IPS-20b (cell line): ENCODE measurements around the gene SLC8A3.

ENCODE experiments used
- H3K27ac ChIP-seq: one replicate; pipeline ENCODE4 v1.5.1; 2013; ENCODE audit warnings: low read length
- H3K27me3 ChIP-seq: 2 replicates; pipeline ENCODE4 v1.6.1; 2013; ENCODE audit warnings: mild to moderate bottlenecking, low read length, inconsistent platforms; ENCODE audit not compliant: insufficient read depth
- H3K36me3 ChIP-seq: 2 replicates; pipeline ENCODE4 v1.6.1; 2013; ENCODE audit warnings: low read depth, mild to moderate bottlenecking, inconsistent platforms, low read length, moderate library complexity; ENCODE audit not compliant: insufficient read depth
- H3K4me1 ChIP-seq: 2 replicates; pipeline ENCODE4 v1.6.1; 2013; ENCODE audit warnings: mild to moderate bottlenecking, control low read depth, inconsistent platforms, low read length, moderate library complexity; ENCODE audit not compliant: insufficient read depth
- H3K4me3 ChIP-seq: 2 replicates; pipeline ENCODE4 v1.5.1; 2013; ENCODE audit warnings: mild to moderate bottlenecking, low read length, inconsistent platforms
- H3K9ac ChIP-seq: 2 replicates; pipeline ENCODE4 v1.6.1; 2013; ENCODE audit warnings: low read depth, mild to moderate bottlenecking, inconsistent platforms, low read length, moderate library complexity
- H3K9me3 ChIP-seq: 2 replicates; pipeline ENCODE4 v1.6.1; 2013; ENCODE audit warnings: mild to moderate bottlenecking, low read depth, low read length, inconsistent platforms; ENCODE audit not compliant: insufficient read depth

Gene SLC8A3

DNA sequence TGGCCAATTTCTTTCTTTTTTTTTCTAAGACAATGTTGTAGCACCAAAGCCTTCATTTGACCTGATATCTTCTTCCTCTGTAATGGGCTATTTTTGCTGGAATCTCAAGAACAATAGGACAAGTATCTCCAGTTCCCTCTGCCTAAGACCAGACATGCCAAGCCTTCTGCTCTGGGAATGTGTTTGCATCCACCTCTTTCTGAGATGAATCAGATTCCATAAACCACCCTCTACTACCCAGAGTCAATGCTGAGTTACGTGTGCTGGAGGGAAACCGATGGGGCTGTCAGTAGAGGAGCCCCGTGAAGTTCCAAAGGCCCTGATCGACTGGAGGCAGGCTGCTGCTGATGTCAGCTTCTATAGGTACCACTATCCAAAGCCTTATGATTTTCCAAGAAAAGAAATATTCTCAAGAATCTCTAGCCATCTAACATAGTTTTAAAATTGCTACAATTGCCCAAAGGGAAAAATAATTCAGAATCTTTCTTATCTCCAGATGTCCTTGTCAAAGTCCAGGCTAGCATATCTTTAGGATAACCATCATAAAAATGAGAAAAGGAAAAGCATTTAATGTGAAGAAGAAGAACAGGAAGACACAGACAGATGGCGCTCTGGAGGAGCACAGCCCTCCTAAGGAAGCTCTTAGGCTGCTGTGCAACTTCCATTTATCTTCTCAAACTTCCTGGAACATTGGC is 101.9 kb downstream of the SLC8A3 start:
- no peaks in the 10 kb centered on the region for H3K27me3 ChIP-seq
- no peaks in the 10 kb centered on the region for H3K36me3 ChIP-seq
- H3K4me1 ChIP-seq, result no peaks in the 10 kb centered on the region
- no peak overlapping the region for H3K27ac ChIP-seq
- H3K4me3 ChIP-seq, result no peak overlapping the region
- no peaks in the 10 kb centered on the region for H3K9me3 ChIP-seq
- no peak overlapping the region for H3K9ac ChIP-seq

DNA sequence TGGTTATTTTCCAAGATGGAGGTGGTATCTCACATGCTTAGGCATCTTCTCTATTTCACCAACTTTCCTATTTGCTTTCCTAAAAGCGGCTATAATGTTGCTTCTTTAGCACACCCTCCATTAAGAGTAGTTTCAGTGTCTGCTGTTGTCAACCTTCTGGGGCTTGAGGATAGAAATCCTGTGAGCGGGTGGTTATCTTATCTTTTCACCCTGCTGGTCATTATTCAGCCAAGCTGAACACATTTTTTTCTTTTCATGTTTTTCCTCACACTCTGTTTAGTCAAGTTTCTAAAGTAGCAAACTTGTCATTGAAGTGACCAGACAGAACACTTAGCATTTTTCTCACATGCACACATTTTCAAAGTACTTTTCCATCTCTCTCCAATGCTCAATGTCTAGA is 104.5 kb downstream of the SLC8A3 start:
- H3K4me1 ChIP-seq, result no peaks in the 10 kb centered on the region
- H3K4me3 ChIP-seq, result no peak overlapping the region
- no peaks in the 10 kb centered on the region for H3K9me3 ChIP-seq
- H3K36me3 ChIP-seq, result no peaks in the 10 kb centered on the region
- no peak overlapping the region for H3K27ac ChIP-seq
- no peaks in the 10 kb centered on the region for H3K27me3 ChIP-seq
- no peak overlapping the region for H3K9ac ChIP-seq

DNA sequence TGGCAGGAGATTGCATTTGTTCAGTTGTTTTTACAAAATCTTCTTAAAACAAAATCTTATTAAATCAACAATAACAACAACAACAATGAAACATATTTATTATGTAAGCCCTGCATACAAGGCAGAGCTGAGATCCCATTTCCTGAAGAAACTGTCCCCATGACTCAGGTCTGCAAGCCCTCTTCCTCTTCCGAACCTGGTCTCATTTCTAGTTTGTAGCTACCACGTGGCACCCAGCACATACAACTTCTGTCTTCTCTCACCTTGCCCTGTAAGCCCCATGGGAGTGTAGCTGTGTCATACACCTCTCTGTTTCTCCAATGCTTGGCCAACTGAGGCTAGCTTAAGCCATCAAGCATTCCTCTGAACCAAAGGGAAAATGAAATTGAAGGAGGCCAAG is 106.4 kb downstream of the SLC8A3 start:
- Histone ChIP-seq H3K9ac (no peak overlapping the region), H3K4me1 (no peaks in the 10 kb centered on the region), H3K27ac (no peak overlapping the region), H3K36me3 (no peaks in the 10 kb centered on the region), H3K27me3 (no peaks in the 10 kb centered on the region), H3K4me3 (no peak overlapping the region), H3K9me3 (no peaks in the 10 kb centered on the region)

DNA sequence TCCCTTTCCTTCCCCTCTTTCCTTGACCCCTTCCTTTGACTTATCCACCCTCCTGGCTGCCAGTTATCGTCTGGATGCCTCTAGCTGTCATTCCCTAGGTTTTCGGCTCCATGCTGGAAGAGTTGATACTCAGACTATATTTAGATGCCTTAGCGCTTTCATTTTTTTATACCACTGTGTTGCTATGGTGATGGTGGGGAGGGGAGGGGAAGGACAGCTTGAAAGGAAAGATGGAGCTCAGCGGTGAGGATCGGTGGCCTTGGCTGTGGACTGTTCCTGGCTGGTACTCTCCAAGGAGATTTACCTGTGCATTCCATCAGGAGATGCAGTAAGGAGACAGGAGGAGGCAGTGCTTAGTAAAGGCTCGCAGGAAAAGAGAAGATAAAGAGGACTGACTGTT is 108.7 kb downstream of the SLC8A3 start:
- no peaks in the 10 kb centered on the region for H3K27me3 ChIP-seq
- H3K4me3 ChIP-seq, result no peak overlapping the region
- no peak overlapping the region for H3K9ac ChIP-seq
- no peaks in the 10 kb centered on the region for H3K4me1 ChIP-seq
- H3K9me3 ChIP-seq, result no peaks in the 10 kb centered on the region
- no peaks in the 10 kb centered on the region for H3K36me3 ChIP-seq
- H3K27ac ChIP-seq, result no peak overlapping the region

DNA sequence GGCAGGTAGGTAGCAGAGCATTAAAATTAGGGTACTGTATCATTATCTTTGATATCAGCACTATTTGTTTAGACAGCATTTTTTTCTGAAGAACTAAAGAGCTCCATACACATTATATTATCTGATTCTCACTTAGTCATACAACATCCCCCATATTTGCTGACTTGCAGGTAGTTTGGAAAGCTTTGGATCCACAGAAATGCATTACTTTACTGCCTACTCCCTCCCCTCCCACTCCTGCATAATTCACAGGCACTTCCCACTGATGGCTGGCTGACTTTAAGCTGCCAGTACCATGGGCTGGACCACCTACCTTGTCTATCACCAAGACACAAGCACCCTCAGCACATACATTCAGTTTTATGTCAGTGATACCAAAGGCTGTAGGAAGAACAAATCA is 110.4 kb downstream of the SLC8A3 start:
- Histone ChIP-seq H3K27me3 (no peaks in the 10 kb centered on the region), H3K4me1 (no peaks in the 10 kb centered on the region), H3K27ac (no peak overlapping the region), H3K4me3 (no peak overlapping the region), H3K9me3 (no peaks in the 10 kb centered on the region), H3K9ac (no peak overlapping the region), H3K36me3 (no peaks in the 10 kb centered on the region)

DNA sequence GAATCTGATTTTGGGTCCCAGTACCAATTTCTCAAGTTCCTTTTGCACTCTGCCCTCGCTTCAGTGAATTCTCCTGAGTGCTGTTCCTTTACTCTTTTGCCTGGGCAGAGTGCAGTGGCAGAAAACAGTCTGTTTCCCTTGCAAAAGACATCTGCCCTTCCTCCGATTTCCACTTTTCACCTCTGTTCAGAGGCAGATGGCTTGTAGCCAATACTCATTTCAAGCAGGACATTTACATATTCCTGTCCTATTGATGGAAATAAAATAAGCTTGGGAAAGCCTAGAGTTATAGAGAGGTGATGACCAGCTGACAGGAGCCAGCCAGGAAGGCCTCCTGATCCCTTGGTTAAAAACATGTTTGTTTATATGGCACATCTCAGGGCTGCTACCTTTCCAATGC is 111.0 kb downstream of the SLC8A3 start:
- Histone ChIP-seq H3K27ac (no peak overlapping the region), H3K4me1 (no peaks in the 10 kb centered on the region), H3K4me3 (no peak overlapping the region), H3K9me3 (no peaks in the 10 kb centered on the region), H3K9ac (no peak overlapping the region), H3K27me3 (no peaks in the 10 kb centered on the region), H3K36me3 (no peaks in the 10 kb centered on the region)

DNA sequence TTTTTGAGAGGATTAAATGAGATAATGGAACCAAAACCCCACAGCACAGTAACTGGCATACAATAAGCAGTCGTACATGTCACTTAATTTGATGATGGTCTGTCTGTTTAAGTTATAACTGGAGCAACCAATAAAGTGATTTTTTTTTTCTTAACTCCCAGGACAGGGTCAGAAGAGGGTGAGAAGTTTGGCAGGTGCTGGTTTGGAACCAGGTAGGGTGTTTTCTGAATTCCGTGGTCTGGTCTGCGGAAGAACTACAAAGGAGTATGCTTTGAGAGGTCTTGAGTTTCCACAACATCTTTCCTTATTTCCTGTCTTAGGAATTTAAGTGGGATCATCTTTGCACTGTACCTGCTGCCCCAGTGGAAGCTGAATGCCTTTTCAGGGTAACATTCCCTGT is 111.7 kb downstream of the SLC8A3 start:
- no peaks in the 10 kb centered on the region for H3K27me3 ChIP-seq
- no peak overlapping the region for H3K9ac ChIP-seq
- H3K4me3 ChIP-seq, result no peak overlapping the region
- no peaks in the 10 kb centered on the region for H3K9me3 ChIP-seq
- H3K4me1 ChIP-seq, result no peaks in the 10 kb centered on the region
- H3K36me3 ChIP-seq, result no peaks in the 10 kb centered on the region
- H3K27ac ChIP-seq, result no peak overlapping the region

DNA sequence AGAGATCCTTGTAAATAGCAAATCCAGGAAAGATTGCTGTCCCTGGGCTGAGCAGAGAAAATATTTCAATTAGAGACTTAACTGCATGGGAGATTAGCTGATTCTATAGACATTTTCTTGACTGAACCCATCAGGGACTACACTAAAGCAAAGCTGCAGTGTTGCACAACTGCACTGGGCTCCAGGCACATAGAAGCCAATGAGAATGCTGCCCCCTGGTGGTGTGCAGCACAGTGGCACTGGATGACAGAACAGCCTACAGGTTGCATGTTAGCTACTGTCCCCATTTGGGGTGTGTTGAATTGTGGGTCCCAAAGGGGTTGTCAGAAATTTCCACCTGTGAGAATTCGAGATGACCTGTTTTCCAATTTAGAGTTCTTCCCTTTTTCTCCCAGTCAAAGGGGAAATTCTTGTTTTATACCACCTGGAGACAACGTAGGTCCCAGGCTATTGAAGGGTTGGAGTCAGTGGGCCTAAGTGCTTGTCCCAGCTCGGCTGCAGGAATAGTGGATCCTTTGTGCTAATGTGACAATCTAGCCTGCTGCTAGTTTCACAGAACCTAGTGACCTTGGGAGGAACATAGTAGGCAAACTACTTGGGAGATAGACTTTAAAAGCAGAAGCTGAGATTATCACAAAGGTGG is 114.7 kb downstream of the SLC8A3 start:
- H3K27me3 ChIP-seq, result no peaks in the 10 kb centered on the region
- H3K4me3 ChIP-seq, result no peak overlapping the region
- no peaks in the 10 kb centered on the region for H3K36me3 ChIP-seq
- H3K4me1 ChIP-seq, result no peaks in the 10 kb centered on the region
- no peaks in the 10 kb centered on the region for H3K9me3 ChIP-seq
- H3K9ac ChIP-seq, result no peak overlapping the region
- no peak overlapping the region for H3K27ac ChIP-seq

DNA sequence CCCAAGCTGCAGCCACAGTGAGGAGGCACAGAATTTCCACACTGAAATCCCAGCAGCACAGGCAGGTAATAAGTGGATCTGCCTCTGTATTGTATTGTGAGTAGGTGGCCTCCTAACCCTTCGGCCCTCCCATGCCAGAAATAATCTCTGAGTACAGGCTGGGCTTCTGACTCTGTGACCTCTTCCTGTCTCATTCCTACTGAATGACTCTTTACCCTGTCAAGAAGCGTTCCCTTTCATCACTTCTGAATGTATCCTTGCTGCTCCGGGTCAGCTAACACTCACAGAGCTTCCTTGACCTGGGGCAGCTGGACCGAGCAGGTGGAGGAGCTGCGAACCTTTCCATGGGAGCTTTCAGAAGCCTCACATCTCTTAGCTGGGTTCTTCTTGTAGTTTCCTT is 119.6 kb downstream of the SLC8A3 start:
- Histone ChIP-seq H3K4me1 (no peaks in the 10 kb centered on the region), H3K9ac (no peak overlapping the region), H3K36me3 (no peaks in the 10 kb centered on the region), H3K9me3 (no peaks in the 10 kb centered on the region), H3K27me3 (no peaks in the 10 kb centered on the region), H3K4me3 (no peak overlapping the region), H3K27ac (no peak overlapping the region)

DNA sequence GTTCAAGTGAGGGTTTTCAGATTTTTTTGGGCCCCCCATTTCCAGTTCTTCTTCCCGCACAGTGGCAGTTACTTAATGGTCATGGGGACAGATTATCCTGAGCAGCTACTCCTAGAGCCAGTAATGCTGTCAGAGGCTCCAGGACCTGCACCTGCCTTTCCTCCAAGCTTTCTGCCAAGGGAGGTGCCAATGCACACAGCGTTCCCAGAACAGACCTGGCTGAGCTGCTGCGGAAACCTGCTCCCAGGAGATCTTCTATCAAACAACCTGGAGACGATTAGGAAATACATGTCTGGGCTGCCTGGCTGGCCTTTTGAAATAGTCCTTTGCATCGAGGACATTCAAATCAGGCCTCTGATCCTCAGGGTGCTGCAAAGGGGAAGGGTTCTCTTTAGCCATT is 120.9 kb downstream of the SLC8A3 start:
- Histone ChIP-seq H3K4me1 (no peaks in the 10 kb centered on the region), H3K9ac (no peak overlapping the region), H3K9me3 (no peaks in the 10 kb centered on the region), H3K36me3 (no peaks in the 10 kb centered on the region), H3K4me3 (no peak overlapping the region), H3K27ac (no peak overlapping the region), H3K27me3 (no peaks in the 10 kb centered on the region)

DNA sequence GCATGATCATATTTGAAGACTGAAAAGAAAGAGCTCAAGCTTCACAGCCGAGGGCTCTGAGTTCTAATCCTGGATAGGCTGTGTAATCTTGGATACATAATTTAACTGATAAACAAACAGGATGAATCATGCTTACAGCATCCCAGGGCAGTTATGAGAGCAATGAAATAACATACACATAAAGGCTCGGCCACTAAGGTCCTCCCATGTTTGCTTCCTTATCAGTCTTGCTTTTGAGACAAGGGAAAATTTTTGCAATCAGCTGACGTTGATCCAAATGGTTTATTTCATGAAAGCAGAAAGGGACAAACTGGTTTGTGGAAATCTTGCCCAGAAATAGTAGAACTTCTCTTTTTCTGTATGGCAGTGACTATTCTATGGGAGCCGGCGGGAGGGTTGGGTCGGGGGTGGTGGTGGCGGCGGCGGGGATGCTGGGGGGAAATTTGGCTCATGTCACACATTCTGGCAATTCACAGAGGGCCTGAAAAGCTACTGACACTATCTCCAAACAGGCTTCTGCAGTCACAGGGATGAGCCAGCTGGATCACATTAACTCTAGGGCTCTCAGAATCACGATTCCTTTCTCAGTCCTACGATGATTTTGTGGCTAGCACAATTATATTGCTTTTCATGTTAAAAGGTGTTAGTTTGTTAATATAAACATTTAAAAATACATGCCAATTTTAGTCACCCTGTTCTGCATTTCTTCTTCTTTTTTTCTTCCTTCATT is 124.5 kb downstream of the SLC8A3 start:
- no peak overlapping the region for H3K27ac ChIP-seq
- H3K9ac ChIP-seq, result no peak overlapping the region
- no peaks in the 10 kb centered on the region for H3K4me1 ChIP-seq
- H3K9me3 ChIP-seq, result no peaks in the 10 kb centered on the region
- H3K36me3 ChIP-seq, result no peaks in the 10 kb centered on the region
- no peaks in the 10 kb centered on the region for H3K27me3 ChIP-seq
- H3K4me3 ChIP-seq, result no peak overlapping the region

DNA sequence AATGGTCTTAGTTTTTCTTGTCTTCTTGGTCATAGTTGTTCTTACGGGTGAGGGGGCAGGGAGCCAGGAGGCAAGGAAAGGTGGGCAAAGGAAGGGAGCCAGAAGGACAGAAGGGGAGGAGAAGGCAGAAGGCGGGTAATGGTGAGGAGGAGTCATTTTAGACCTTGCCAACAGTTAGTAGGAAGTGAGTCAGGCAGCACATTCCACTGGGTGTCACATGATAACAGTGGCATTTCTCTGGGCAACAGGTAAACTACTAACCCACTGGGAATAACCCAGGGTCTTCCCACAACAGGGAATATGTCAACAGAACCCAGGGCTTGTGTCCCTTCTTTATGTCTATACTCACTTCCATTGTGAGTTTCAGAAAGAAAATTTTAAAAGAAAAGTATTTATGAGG is 127.6 kb downstream of the SLC8A3 start:
- no peaks in the 10 kb centered on the region for H3K9me3 ChIP-seq
- no peak overlapping the region for H3K27ac ChIP-seq
- no peak overlapping the region for H3K4me3 ChIP-seq
- no peaks in the 10 kb centered on the region for H3K36me3 ChIP-seq
- H3K4me1 ChIP-seq, result no peaks in the 10 kb centered on the region
- H3K27me3 ChIP-seq, result no peaks in the 10 kb centered on the region
- no peak overlapping the region for H3K9ac ChIP-seq
